ENCODE results near the gene SLC35E1.

- TF ChIP-seq CTCF (IDR thresholded peaks at IDR 0.05; ENCODE audit: low read length) = no peak
- TF ChIP-seq EZH2 (IDR thresholded peaks at IDR 0.05; ENCODE audit: borderline replicate concordance, low read length) = no peak
These were observed 49.1 kb upstream of the SLC35E1 start for GRCh38 chr19:16621165-16621800.

Data from OCI-LY1 (cell line).